NCI-H446 treated with DMSO at 0.1 percent for 48 hours (cell line): ENCODE results near the gene DHRS1.

Experiments
- DNase-seq: peaks from one replicate; lab custom pipeline; 2025; lab: John Stamatoyannopoulos, UW

The DHRS1 gene

GRCh38 chr14:24262821-24263733 lies 36.5 kb downstream of the DHRS1 start, which contains the start of gene TGM1:
Gene TGM1 (minus strand): TSS chr14:24263177. CDS start chr14:24262352, 825 bp downstream.
- DNase-seq = no peak

GRCh38 chr14:24261969-24262327 lies 37.6 kb downstream of the DHRS1 start:
- no peak for DNase-seq

- no peak for DNase-seq
Measured at GRCh38 chr14:24261256-24261968, 38.2 kb downstream of the DHRS1 start.

- no peak for DNase-seq
Measured at GRCh38 chr14:24260780-24261157, 38.8 kb downstream of the DHRS1 start.

- no peak for DNase-seq
Measured at GRCh38 chr14:24260026-24260779, 39.4 kb downstream of the DHRS1 start.

- no peak for DNase-seq
Measured at GRCh38 chr14:24259282-24260025, 40.1 kb downstream of the DHRS1 start.

GRCh38 chr14:24258548-24259265 lies 40.9 kb downstream of the DHRS1 start:
- no peak for DNase-seq

- no peak for DNase-seq
Measured at GRCh38 chr14:24258119-24258518, 41.5 kb downstream of the DHRS1 start.

- no peak for DNase-seq
Measured at GRCh38 chr14:24256960-24257359, 42.6 kb downstream of the DHRS1 start.

- DNase-seq = no peak
Measured at GRCh38 chr14:24255931-24256711, 43.5 kb downstream of the DHRS1 start.

- no peak for DNase-seq
Measured at GRCh38 chr14:24255438-24255837, 44.1 kb downstream of the DHRS1 start.

- DNase-seq = no peak
Measured at GRCh38 chr14:24254630-24255392, 44.8 kb downstream of the DHRS1 start.

GRCh38 chr14:24253936-24254335 lies 45.6 kb downstream of the DHRS1 start:
- DNase-seq = no peak

- no peak for DNase-seq
Measured at GRCh38 chr14:24252289-24253124, 47.1 kb downstream of the DHRS1 start.

GRCh38 chr14:24251880-24252288 lies 47.7 kb downstream of the DHRS1 start:
- DNase-seq = no peak

- no peak for DNase-seq
Measured at GRCh38 chr14:24250354-24250753, 49.2 kb downstream of the DHRS1 start.

GRCh38 chr14:24249230-24250021 lies 50.2 kb downstream of the DHRS1 start:
- DNase-seq = no peak

- DNase-seq = no peak
Measured at GRCh38 chr14:24247422-24247821, 52.2 kb downstream of the DHRS1 start.
